Uterus (tissue), 4 donors: ENCODE data around the gene SHFL. TPM values are rescaled to one million over a fixed set of nuclear protein-coding genes. Genes with fewer than 3 reads are reported as not detected.

Experiments
- DNase-seq, 2 donors: peaks; one replicate each; pipeline ENCODE4 v3.0.0-alpha.2; 2019 to 2020
- H3K27ac ChIP-seq, 2 donors: fragments of 200-600 bp; sonication (generic); 1 replicate in 1 of 2; 2 replicates in 1 of 2; pipeline ENCODE4 v1.5.1; 2016 to 2018
- H3K27me3 ChIP-seq, 2 donors: fragments of 200-600 bp; sonication (generic); one replicate each; pipeline ENCODE4 v1.5.1; 2018 to 2019; ENCODE audit warnings: control low read depth in 1 of 2
- H3K36me3 ChIP-seq, 2 donors: fragments of 200-600 bp; sonication (generic); one replicate each; pipeline ENCODE4 v1.5.1; 2019; ENCODE audit warnings: control low read depth in 1 of 2
- H3K4me1 ChIP-seq, 2 donors: fragments of 200-600 bp; sonication (generic); one replicate each; pipeline ENCODE4 v1.5.1; 2018 to 2019; ENCODE audit warnings: control low read depth in 1 of 2
- H3K4me3 ChIP-seq, 2 donors: fragments of 200-600 bp; sonication (generic); 1 replicate in 1 of 2; 2 replicates in 1 of 2; pipeline ENCODE4 v1.5.1; 2018 to 2019; ENCODE audit warnings: mild to moderate bottlenecking in 1 of 2
- H3K9me3 ChIP-seq, 2 donors: fragments of 200-600 bp; sonication (generic); one replicate each; pipeline ENCODE4 v1.5.1; 2019; ENCODE audit warnings: control low read depth in 1 of 2
- CTCF ChIP-seq, 4 experiments: fragments of 200-600 bp in 2 of 4; fragments of 450-650 bp in 2 of 4; sonication (generic) in 2 of 4; IDR thresholded peaks; one replicate each; pipeline ENCODE4 v1.5.1; 2016 to 2019; ENCODE audit warnings: antibody characterized with exemption in 4 of 4, mild to moderate bottlenecking in 2 of 4, moderate library complexity in 1 of 4
- POLR2A ChIP-seq, 2 donors: fragments of 450-650 bp; IDR thresholded peaks; one replicate each; pipeline ENCODE4 v1.6.1; 2016; ENCODE audit warnings: antibody characterized with exemption in 2 of 2, mild to moderate bottlenecking in 1 of 2, moderate library complexity in 1 of 2
- intact Hi-C: fragments of 100-400 bp; cut with DNase I; formaldehyde crosslinking; loops from one replicate; pipeline ENCODE4 v1.15.1; 2023; ENCODE audit warnings: low total_unique reads
- microRNA-seq: library from miRNA; unstranded; fragments of <30 nt; microRNA quantifications from one replicate; pipeline ENCODE4, GENCODE V29; 2016; ENCODE audit warnings: borderline microRNAs expressed, borderline replicate concordance
- small RNA-seq: library from RNA; depleted of rRNA; stranded (forward); fragments of <200 nt; gene quantifications from one replicate; pipeline ENCODE3, GENCODE V24; 2016
- total RNA-seq, 4 donors: library from RNA; depleted of rRNA in 3 of 4; stranded (reverse); fragments of >200 nt in 3 of 4; gene quantifications; one replicate each; pipeline versions ENCODE4 v1.1.0 to v1.2.4, GENCODE V29; 2014 to 2023
- donor health status: DM: yes; HTN: yes; CAD: no.

SHFL gene
- total RNA-seq, 4 donors from 2014 or later: 23.2 to 79.2 (median 44.8) TPM

GRCh38 chr19:10138879-10139795 is 53.0 kb downstream of the SHFL start:
- no peaks in the 10 kb centered on the region for H3K36me3 ChIP-seq
- H3K27ac ChIP-seq: no peak overlapping the region
- no peak for TF ChIP-seq CTCF (IDR thresholded peaks at IDR 0.05)
- no peak for TF ChIP-seq POLR2A (IDR thresholded peaks at IDR 0.05)
- no peaks in the 10 kb centered on the region for H3K4me1 ChIP-seq
- H3K27me3 ChIP-seq: no peaks in the 10 kb centered on the region
- no peaks in the 10 kb centered on the region for H3K9me3 ChIP-seq
- no peak for DNase-seq
- no peak overlapping the region for H3K4me3 ChIP-seq
- intact Hi-C loops: no loop called here

DNA sequence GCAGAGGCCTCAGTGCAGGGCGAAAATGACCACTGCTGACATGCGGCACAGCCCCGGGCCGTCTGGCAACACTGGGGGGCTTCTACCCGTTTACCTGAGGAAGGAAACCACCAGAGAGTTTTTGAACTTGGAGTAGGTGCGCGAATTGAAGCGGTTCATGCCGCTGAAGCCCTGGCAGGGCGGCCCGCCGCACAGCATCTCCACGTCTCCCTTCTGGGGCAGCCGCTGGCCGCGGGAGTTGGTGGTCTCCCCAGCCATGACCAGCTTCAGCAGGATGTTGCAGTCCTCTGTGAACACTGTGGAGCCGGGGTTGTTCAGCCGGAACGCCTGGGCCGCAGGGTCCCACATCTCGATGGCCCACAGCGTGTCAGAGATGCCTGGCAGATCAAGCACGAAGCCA is 53.8 kb downstream of the SHFL start:
- DNase-seq: no peak
- no peak overlapping the region for H3K4me3 ChIP-seq
- no peak overlapping the region for H3K27ac ChIP-seq
- no peak for TF ChIP-seq POLR2A (IDR thresholded peaks at IDR 0.05)
- TF ChIP-seq CTCF (IDR thresholded peaks at IDR 0.05): no peak
- no peaks in the 10 kb centered on the region for H3K4me1 ChIP-seq
- no peaks in the 10 kb centered on the region for H3K36me3 ChIP-seq
- H3K27me3 ChIP-seq: no peaks in the 10 kb centered on the region
- intact Hi-C loops: no loop called here
- H3K9me3 ChIP-seq: no peaks in the 10 kb centered on the region

DNA sequence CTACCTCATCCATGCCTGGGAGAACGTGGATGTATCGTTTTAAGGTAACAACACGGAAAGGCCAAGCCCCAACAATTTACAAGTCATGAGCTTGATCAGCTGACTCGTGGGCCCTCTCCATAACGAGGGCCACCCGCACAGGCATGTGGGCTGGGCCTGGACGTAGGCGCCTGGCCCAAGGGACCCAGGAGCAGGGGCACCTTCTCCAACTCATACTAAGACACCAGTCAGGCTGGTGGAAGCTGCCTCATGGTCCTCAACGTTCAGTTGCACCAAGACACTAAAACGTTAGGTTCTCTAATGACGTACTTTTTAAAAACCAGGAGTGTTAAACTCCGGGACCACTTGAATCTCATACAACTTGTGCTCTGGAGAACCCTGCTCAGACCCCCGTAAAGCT is 55.4 kb downstream of the SHFL start:
- no peaks in the 10 kb centered on the region for H3K27me3 ChIP-seq
- no peaks in the 10 kb centered on the region for H3K9me3 ChIP-seq
- H3K36me3 ChIP-seq: no peaks in the 10 kb centered on the region
- H3K4me3 ChIP-seq: no peak overlapping the region
- intact Hi-C loops: no loop called here
- no peak overlapping the region for H3K27ac ChIP-seq
- no peaks in the 10 kb centered on the region for H3K4me1 ChIP-seq
- TF ChIP-seq CTCF (IDR thresholded peaks at IDR 0.05) (no peak), POLR2A (IDR thresholded peaks at IDR 0.05) (no peak)
- DNase-seq: no peak

DNA sequence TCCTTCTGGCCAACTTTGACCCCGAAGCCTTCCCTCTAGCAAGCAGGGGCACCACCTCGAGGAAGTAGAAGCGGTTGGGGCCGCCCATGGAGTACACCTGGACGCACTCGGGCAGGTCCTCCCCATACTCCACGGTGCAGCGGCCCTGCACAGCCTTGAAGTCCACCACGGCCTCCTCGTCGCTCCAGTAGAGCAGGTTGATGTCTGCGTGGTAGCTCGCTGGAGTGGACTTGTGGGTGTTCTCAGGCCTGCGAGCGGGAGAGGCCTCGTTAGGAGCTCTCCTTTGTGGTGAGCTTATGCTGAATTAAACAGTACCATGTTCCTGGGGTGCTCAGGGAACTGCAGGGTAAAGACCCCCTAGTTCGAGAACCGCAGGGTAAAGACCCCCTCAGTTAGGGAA is 55.9 kb downstream of the SHFL start:
- Histone ChIP-seq H3K4me1 (no peaks in the 10 kb centered on the region), H3K27ac (no peak overlapping the region), H3K36me3 (no peaks in the 10 kb centered on the region), H3K27me3 (no peaks in the 10 kb centered on the region), H3K4me3 (no peak overlapping the region), H3K9me3 (no peaks in the 10 kb centered on the region)
- no peak for DNase-seq
- intact Hi-C loops: no loop called here
- no peak for TF ChIP-seq POLR2A (IDR thresholded peaks at IDR 0.05)
- no peak for TF ChIP-seq CTCF (IDR thresholded peaks at IDR 0.05)

Small RNA genes lying within 50 kb of the gene (microRNA-seq; reads per million reads assigned to microRNA genes)
- not detected for gene MIR5589

Small RNA genes lying within 50 kb of the gene (small RNA-seq; reads per million reads assigned to genes)
- gene MIR5589 (not detected), gene SNORD105 (48.6 reads per million, percentile 93 among the genes with 10 or more reads in this experiment), gene SNORD105B (2,753 reads per million, percentile 99 among the genes with 10 or more reads in this experiment)

Other genes starting within 250 kb of the SHFL start
- 100 to 1,000 TPM in 1 of 4 donors, 10 to 100 TPM in 1, 1 to 10 TPM in 1, not detected in 1; 4.6 to 114 (median 24.8) TPM for gene OLFM2, start 149.8 kb upstream of the SHFL start, total RNA-seq
- 10 to 100 TPM; 12.6 to 43.3 (median 25.6) TPM for gene COL5A3, start 75.8 kb upstream of the SHFL start, total RNA-seq
- gene RDH8, start 72.8 kb upstream of the SHFL start, total RNA-seq: not detected
- 1 to 10 TPM in 1 of 4 donors, not detected in 3; 5.5 TPM for gene ANGPTL6, start 16.4 kb downstream of the SHFL start, total RNA-seq
- gene PPAN, start 20.0 kb downstream of the SHFL start, total RNA-seq: 10 to 100 TPM in 3 of 4 donors, 1 to 10 TPM in 1; 5.6 to 54.8 (median 26.1) TPM
- gene P2RY11, start 25.4 kb downstream of the SHFL start, total RNA-seq: 10 to 100 TPM in 1 of 4 donors, 1 to 10 TPM in 2, under 1 TPM in 1; 0.51 to 19.1 (median 4.4) TPM
- gene EIF3G, start 33.6 kb downstream of the SHFL start, total RNA-seq: 100 to 1,000 TPM; 162 to 460 (median 226) TPM
- 100 to 1,000 TPM in 1 of 4 donors, 10 to 100 TPM in 3; 37.6 to 134 (median 67.9) TPM for gene DNMT1, start 108.6 kb downstream of the SHFL start, total RNA-seq
- gene S1PR2, start 145.0 kb downstream of the SHFL start, total RNA-seq: 10 to 100 TPM in 3 of 4 donors, 1 to 10 TPM in 1; 1.3 to 32.5 (median 17.3) TPM
- gene MRPL4, start 165.9 kb downstream of the SHFL start, total RNA-seq: 10 to 100 TPM; 18.2 to 56.9 (median 31.1) TPM
- 10 to 100 TPM in 3 of 4 donors, 1 to 10 TPM in 1; 6.5 to 32.8 (median 23.2) TPM for gene ICAM1, start 184.8 kb downstream of the SHFL start, total RNA-seq
- gene ICAM4, start 200.6 kb downstream of the SHFL start, total RNA-seq: under 1 TPM in 1 of 4 donors, not detected in 3; 0.41 TPM
- gene ICAM5, start 203.6 kb downstream of the SHFL start, total RNA-seq: under 1 TPM in 3 of 4 donors, not detected in 1; 0.07 to 0.88 (median 0.29) TPM
- gene ZGLP1, start 223.5 kb downstream of the SHFL start, total RNA-seq: 1 to 10 TPM in 2 of 4 donors, not detected in 2; 1.0 to 2.5 TPM
- 10 to 100 TPM in 1 of 4 donors, 1 to 10 TPM in 3; 1.5 to 12.7 (median 4.9) TPM for gene FDX2, start 229.7 kb downstream of the SHFL start, total RNA-seq
- 10 to 100 TPM in 3 of 4 donors, 1 to 10 TPM in 1; 7.4 to 42.4 (median 16.4) TPM for gene RAVER1, start 247.2 kb downstream of the SHFL start, total RNA-seq